AG04449 (cell line): ENCODE data around the gene PSD4.

Experiments
- CTCF ChIA-PET: fragments of 350-600 bp; formaldehyde crosslinking; extraction: SDS; loops from one replicate; lab custom pipeline; 2021; ENCODE audit warnings: antibody characterized with exemption; lab: Yijun Ruan, JAX
- POLR2A ChIA-PET: fragments of 400-600, 350-600 bp; formaldehyde crosslinking; extraction: SDS; loops from one replicate; lab custom pipeline; 2020; ENCODE audit warnings: antibody characterized with exemption, inconsistent platforms; lab: Yijun Ruan, JAX
- DNase-seq: peaks from one replicate; pipeline ENCODE4 v3.0.0-alpha.2; 2010; ENCODE audit warnings: low read depth, low spot score
- H3K4me3 ChIP-seq: 2 replicates; pipeline ENCODE4 v1.5.1; 2011; ENCODE audit warnings: low read depth, mild to moderate bottlenecking, control low read depth, low read length
- CTCF ChIP-seq: IDR thresholded peaks from one replicate; pipeline ENCODE4 v1.5.1; 2011; ENCODE audit warnings: mild to moderate bottlenecking, moderate library complexity, low read length, control low read depth, inconsistent platforms; ENCODE audit not compliant: insufficient read depth; ENCODE audit errors: missing control alignments

Gene PSD4

DNA sequence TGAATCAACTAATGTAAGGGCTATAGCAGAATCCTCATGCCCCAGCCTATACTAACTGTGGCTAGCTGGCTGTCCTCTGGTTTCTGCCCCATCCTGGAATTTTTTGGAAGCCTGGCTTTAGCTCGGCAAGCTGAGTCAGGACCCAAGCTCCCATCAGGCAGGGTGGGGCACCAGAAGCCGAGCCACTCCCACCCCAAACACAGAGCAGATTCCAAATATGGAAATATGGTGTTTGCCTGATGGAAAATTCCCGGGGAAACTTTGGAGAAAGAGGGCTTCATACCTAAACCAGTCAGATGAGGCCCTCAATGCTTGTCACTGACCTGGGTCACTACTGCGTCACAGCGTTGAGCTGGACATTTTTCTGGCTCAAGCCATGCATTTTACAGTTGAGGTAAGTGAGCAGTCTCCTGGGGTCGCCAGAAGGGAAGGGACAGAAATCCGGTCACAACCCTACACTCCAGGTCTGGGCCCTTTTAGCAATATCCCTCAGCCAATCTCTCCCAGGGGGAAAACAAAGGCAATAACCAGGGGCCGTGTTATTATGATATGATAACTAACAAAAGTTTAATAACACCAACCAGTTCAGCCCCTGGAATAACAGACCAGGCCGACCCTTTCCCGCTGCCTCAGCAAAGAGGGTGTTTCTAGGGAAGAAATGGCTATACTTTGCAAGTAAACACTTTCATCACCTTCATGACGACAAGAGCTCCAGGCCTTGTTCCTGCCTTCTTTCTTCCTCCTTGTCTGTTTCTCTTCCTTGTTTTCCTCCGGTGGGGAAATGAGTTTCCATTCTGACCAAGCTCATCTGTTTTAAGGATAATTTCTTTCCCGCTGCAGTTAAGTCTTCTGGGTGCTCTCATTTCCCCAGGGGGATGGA, 37.7 kb downstream of the PSD4 start:
- no peak for TF ChIP-seq CTCF
- H3K4me3 ChIP-seq, result no peak overlapping the region
- no peak for DNase-seq
- ChIA-PET POLR2A (interaction anchor here (1.2 kb wide), 1 partner anchor 24 kb away, joined by 3 read pairs; no protein-coding TSS in a partner anchor), CTCF (interaction anchor here (1.0 to 12.2 kb wide), 11 partner anchors 10 to 179 kb away, joined by 3 to 180 read pairs (median 8); no protein-coding TSS in a partner anchor)

- ChIA-PET CTCF (interaction anchor here (0.8 to 12.2 kb wide), 9 partner anchors 11 to 178 kb away, joined by 3 to 180 read pairs (median 9); no protein-coding TSS in a partner anchor), POLR2A (no interaction called here)
- DNase-seq, result no peak
- no peak for TF ChIP-seq CTCF
- no peak overlapping the region for H3K4me3 ChIP-seq
These were observed 38.7 kb downstream of the PSD4 start for GRCh38 chr2:113212245-113213060.

DNA sequence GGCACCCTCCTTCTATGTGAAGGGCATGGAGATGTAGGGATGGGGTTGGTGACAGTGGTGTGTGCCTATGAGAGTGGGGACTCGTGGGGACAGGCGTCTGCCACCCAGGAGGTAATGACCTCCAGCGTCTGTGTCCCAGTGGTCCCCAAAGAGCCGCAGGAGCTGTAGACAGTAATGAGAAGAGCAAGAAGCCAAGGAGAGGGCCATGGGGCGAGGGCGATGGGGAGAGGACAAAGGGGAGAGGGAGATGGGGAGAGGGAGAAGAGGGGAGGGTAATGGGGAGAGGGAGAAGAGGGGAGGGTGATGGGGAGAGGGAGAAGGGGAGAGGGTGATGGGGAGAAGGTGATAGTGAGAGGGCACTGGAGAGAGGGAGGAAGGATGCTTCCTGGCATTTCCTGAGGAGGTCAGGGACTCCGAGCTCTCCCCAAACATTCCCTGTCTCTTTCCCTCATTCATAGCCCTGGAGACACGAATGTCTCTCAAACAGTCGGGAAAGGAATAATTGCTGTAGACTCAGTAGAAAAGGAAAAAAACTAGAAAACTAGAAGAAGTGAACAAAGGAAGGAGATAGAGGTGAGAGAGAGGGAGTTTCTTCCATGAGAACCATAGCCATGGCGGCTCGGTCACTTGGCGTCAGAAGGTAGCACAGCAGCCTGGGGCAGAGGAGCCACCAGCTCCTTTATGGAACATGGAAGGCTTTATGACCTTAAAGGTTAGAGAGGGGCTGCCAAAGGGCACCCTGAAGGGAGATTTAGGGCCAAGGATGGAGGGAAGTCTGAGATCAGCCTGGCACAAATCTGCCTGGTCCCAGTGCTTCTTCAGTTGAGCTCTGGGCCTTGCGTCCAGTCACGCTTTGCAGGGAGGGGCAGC, 39.5 kb downstream of the PSD4 start:
- H3K4me3 ChIP-seq, result no peak overlapping the region
- no peak for TF ChIP-seq CTCF
- ChIA-PET CTCF (interaction anchor here (0.8 to 12.2 kb wide), 6 partner anchors 9 to 177 kb away, joined by 3 to 180 read pairs (median 6); no protein-coding TSS in a partner anchor), POLR2A (no interaction called here)
- no peak for DNase-seq

DNA sequence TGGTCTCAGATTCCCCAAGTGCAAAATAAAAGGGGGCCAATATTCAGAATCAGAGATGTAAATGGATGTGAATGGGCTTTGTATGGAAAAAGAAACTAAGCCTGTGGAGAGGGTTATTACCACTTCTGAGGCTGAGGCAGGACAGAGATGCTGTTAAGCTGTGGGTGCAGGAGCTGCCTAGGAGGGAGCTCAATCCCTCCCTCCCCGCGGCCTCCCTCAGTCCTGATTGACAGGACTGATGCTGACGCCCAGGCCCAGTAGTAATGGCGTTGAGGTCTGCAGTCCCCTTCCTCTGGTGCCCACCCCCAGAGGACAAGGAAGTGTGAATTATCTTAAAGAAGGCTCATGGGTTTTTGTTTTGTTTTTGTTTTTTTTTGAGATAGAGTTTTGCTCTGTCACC, 40.4 kb downstream of the PSD4 start:
- DNase-seq, result no peak
- ChIA-PET POLR2A (no interaction called here), CTCF (interaction anchor here (1.0 to 12.2 kb wide), 3 partner anchors 8 to 34 kb away, joined by 3 to 180 read pairs (median 4); no protein-coding TSS in a partner anchor)
- no peak overlapping the region for H3K4me3 ChIP-seq
- no peak for TF ChIP-seq CTCF

DNA sequence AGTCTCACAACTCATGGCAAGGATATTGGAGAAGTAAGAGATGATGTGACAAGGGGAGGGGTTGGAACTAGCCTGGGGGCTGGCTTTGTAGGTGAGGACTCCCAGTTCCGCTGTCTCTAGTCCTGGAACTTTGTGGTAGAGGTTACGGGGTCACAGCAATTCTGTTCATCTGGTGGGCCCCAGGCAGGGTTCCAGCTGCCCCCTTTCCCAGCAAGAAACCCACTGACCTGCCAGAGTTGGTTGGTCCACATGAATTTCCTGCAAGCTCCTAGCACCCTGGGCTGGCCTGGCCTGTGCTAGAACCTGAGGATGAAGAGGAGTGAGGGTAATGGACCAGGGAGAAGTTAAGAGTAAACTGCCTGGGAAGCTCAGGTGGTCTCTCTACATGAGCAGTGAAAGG, 41.3 kb downstream of the PSD4 start:
- no peak overlapping the region for H3K4me3 ChIP-seq
- no peak for DNase-seq
- ChIA-PET POLR2A (no interaction called here), CTCF (interaction anchor here (12.2 kb wide), 1 partner anchor 13 kb away, joined by 180 read pairs; no protein-coding TSS in a partner anchor)
- no peak for TF ChIP-seq CTCF
